ENCODE measurements around the gene PAQR5. TPM values are rescaled to one million over a fixed set of nuclear protein-coding genes. Genes with fewer than 3 reads are reported as not detected.

Gene PAQR5
- total RNA-seq, 1 experiment from 2014 or later: 9.4 TPM

GRCh38 chr15:69391046-69391757 lies 92.5 kb downstream of the PAQR5 start (continued):
- TF ChIP-seq, protein P1, sequence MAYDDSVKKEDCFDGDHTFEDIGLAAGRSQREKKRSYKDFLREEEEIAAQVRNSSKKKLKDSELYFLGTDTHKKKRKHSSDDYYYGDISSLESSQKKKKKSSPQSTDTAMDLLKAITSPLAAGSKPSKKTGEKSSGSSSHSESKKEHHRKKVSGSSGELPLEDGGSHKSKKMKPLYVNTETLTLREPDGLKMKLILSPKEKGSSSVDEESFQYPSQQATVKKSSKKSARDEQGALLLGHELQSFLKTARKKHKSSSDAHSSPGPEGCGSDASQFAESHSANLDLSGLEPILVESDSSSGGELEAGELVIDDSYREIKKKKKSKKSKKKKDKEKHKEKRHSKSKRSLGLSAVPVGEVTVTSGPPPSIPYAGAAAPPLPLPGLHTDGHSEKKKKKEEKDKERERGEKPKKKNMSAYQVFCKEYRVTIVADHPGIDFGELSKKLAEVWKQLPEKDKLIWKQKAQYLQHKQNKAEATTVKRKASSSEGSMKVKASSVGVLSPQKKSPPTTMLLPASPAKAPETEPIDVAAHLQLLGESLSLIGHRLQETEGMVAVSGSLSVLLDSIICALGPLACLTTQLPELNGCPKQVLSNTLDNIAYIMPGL (CRISPR knock-in tag; IDR thresholded peaks at IDR 0.05): no peak
- TF ChIP-seq NR1H2 (CRISPR knock-in tag; IDR thresholded peaks at IDR 0.05) (no peak), ZNF232 (CRISPR knock-in tag; IDR thresholded peaks at IDR 0.05) (no peak), PRRX2 (CRISPR knock-in tag; IDR thresholded peaks at IDR 0.05) (no peak), ZBTB43 (CRISPR knock-in tag; IDR thresholded peaks at IDR 0.05) (no peak), TEAD1 (CRISPR knock-in tag; IDR thresholded peaks at IDR 0.05) (no peak), GABPB1 (CRISPR knock-in tag; IDR thresholded peaks at IDR 0.05) (no peak)

GRCh38 chr15:69392352-69392751 lies 93.6 kb downstream of the PAQR5 start:
- no peaks in the 10 kb centered on the region for H3K9me3 Mint-ChIP-seq
- no peak overlapping the region for H3K4me3 Mint-ChIP-seq
- no peaks in the 10 kb centered on the region; the same call in 1 of the 2 replicates for H3K36me3 Mint-ChIP-seq
- no peak for TF ChIP-seq MYBL2 (CRISPR knock-in tag; IDR thresholded peaks at IDR 0.05)
- no peak for TF ChIP-seq ZNF219 (CRISPR knock-in tag; IDR thresholded peaks at IDR 0.05; ENCODE audit: borderline replicate concordance)
- TF ChIP-seq JAZF1 (CRISPR knock-in tag; IDR thresholded peaks at IDR 0.05): no peak
- no peak for TF ChIP-seq PRDM15 (CRISPR knock-in tag; IDR thresholded peaks at IDR 0.05)
- TF ChIP-seq, protein P2, sequence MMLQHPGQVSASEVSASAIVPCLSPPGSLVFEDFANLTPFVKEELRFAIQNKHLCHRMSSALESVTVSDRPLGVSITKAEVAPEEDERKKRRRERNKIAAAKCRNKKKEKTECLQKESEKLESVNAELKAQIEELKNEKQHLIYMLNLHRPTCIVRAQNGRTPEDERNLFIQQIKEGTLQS (CRISPR knock-in tag; conservative IDR thresholded peaks at IDR 0.05): no peak
- TF ChIP-seq TEAD4 (CRISPR knock-in tag; IDR thresholded peaks at IDR 0.05): no peak
- TF ChIP-seq KAT7 (CRISPR knock-in tag; IDR thresholded peaks at IDR 0.05; ENCODE audit: borderline replicate concordance): no peak
- no peak for TF ChIP-seq SOX15 (CRISPR knock-in tag; IDR thresholded peaks at IDR 0.05)
- no peak for TF ChIP-seq IRF1 (CRISPR knock-in tag; IDR thresholded peaks at IDR 0.05)
- no peak for TF ChIP-seq IRF2 (CRISPR knock-in tag; IDR thresholded peaks at IDR 0.05; ENCODE audit: borderline replicate concordance, low read depth)
- TF ChIP-seq CTCF (IDR thresholded peaks at IDR 0.05): no peak
- TF ChIP-seq, protein P3, sequence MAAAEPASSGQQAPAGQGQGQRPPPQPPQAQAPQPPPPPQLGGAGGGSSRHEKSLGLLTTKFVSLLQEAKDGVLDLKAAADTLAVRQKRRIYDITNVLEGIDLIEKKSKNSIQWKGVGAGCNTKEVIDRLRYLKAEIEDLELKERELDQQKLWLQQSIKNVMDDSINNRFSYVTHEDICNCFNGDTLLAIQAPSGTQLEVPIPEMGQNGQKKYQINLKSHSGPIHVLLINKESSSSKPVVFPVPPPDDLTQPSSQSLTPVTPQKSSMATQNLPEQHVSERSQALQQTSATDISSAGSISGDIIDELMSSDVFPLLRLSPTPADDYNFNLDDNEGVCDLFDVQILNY (CRISPR knock-in tag; IDR thresholded peaks at IDR 0.05): no peak
- ATAC-seq (no peak), DNase-seq (ENCODE audit: low spot score) (no peak)
- POLR2A ChIA-PET: no interaction called here
- H3K27me3 Mint-ChIP-seq (ENCODE audit: low read depth): no peaks in the 10 kb centered on the region
- no peak overlapping the region for H3K27ac Mint-ChIP-seq
- CTCF ChIA-PET: interaction anchor here (1.2 to 3.4 kb wide), 2 partner anchors 11 to 361 kb away, joined by 3 to 14 read pairs; no protein-coding TSS in a partner anchor
- H3K4me1 Mint-ChIP-seq: peaks cover 20% of the 10 kb centered on the region

Measured in WTC11 (cell line).